HepG2 (cell line): Measurements from ENCODE around the gene DNAJB2. TPM values are rescaled to one million over a fixed set of nuclear protein-coding genes. Genes with fewer than 3 reads are reported as not detected.

Experiments
- HINFP ChIP-seq: sonication (generic); formaldehyde crosslinking; IDR thresholded peaks from 2 replicates; pipeline ENCODE4 v1.4.0; 2020; ENCODE audit warnings: low read depth, mild to moderate bottlenecking, missing genetic modification reagents
- MLX ChIP-seq: IDR thresholded peaks from 2 replicates; pipeline ENCODE4 v1.6.1; 2016
- NONO ChIP-seq, 2 experiments: fragments of 450-650 bp in 1 of 2; sonication (generic) in 1 of 2; formaldehyde crosslinking in 1 of 2; IDR thresholded peaks in 1 of 2; conservative IDR thresholded peaks in 1 of 2; 2 replicates each; pipeline versions ENCODE4 v1.6.1 to v1.8.0; 2017 to 2022; ENCODE audit warnings: mild to moderate bottlenecking in 1 of 2, missing genetic modification reagents in 1 of 2, moderate library complexity in 1 of 2
- PATZ1 ChIP-seq: sonication (generic); formaldehyde crosslinking; IDR thresholded peaks from 2 replicates; pipeline ENCODE4 v1.4.0; 2020; ENCODE audit warnings: missing genetic modification reagents
- SNRNP70 ChIP-seq: fragments of 200-400 bp; formaldehyde crosslinking; IDR thresholded peaks from 2 replicates; pipeline ENCODE4 v1.6.1; 2017; ENCODE audit warnings: mild to moderate bottlenecking, low read depth, low read length, moderate library complexity
- ZBTB1 ChIP-seq: sonication (generic); formaldehyde crosslinking; IDR thresholded peaks from 2 replicates; pipeline ENCODE4 v1.4.0; 2020; ENCODE audit warnings: missing genetic modification reagents, borderline replicate concordance
- ZBTB40 ChIP-seq, 2 experiments: fragments of 450-650 bp in 1 of 2; sonication (generic) in 1 of 2; formaldehyde crosslinking in 1 of 2; IDR thresholded peaks; 2 replicates each; pipeline versions ENCODE4 v1.6.1 to v1.8.0; 2016 to 2022; ENCODE audit warnings: antibody characterized with exemption in 1 of 2, mild to moderate bottlenecking in 1 of 2, missing genetic modification reagents in 1 of 2
- ZFY ChIP-seq: sonication (generic); formaldehyde crosslinking; IDR thresholded peaks from 2 replicates; pipeline ENCODE4 v1.4.0; 2020; ENCODE audit warnings: missing genetic modification reagents
- ZNF12 ChIP-seq: sonication (generic); formaldehyde crosslinking; IDR thresholded peaks from 2 replicates; pipeline ENCODE4 v1.5.0; 2020; ENCODE audit warnings: missing genetic modification reagents
- ZNF260 ChIP-seq: sonication (generic); formaldehyde crosslinking; IDR thresholded peaks from 2 replicates; pipeline ENCODE4 v1.4.0; 2020; ENCODE audit warnings: missing genetic modification reagents, low read depth, mild to moderate bottlenecking, borderline replicate concordance
- ZNF605 ChIP-seq: sonication (generic); formaldehyde crosslinking; IDR thresholded peaks from 2 replicates; pipeline ENCODE4 v1.8.0; 2022; ENCODE audit warnings: mild to moderate bottlenecking, missing genetic modification reagents
- ZNF703 ChIP-seq: sonication (generic); formaldehyde crosslinking; IDR thresholded peaks from 2 replicates; pipeline ENCODE4 v1.5.1; 2020; ENCODE audit warnings: missing genetic modification reagents, mild to moderate bottlenecking, moderate library complexity, borderline replicate concordance
- ZNF768 ChIP-seq: sonication (generic); formaldehyde crosslinking; IDR thresholded peaks from 2 replicates; pipeline ENCODE4 v1.4.0; 2020; ENCODE audit warnings: missing genetic modification reagents
- polyA plus RNA-seq, 8 experiments: library from polyadenylated mRNA; depleted of rRNA in 3 of 8; stranded (reverse) in 7 of 8; unstranded in 1 of 8; fragments of >200 nt; fragmentation: Illumina TruSeq in 4 of 8; extraction: Trizol in 4 of 8; gene quantifications; 2 replicates each; pipeline versions ENCODE4 v1.2.1 to v1.2.3, GENCODE V29; 2011 to 2016; ENCODE audit warnings: low read depth in 4 of 8, missing spikeins in 1 of 8, mixed read lengths in 1 of 8; ENCODE audit not compliant: insufficient read depth in 1 of 8
- total RNA-seq, 5 experiments: library from RNA; depleted of rRNA; stranded (reverse); fragments of >200 nt; fragmentation: Illumina TruSeq; extraction: Trizol; gene quantifications; 2 replicates each; pipeline ENCODE4 v1.2.3, GENCODE V29; 2016; ENCODE audit warnings: low read depth in 1 of 5

The DNAJB2 gene
- total and polyA plus RNA-seq, 2 of the 13 experiments (the other 11 are each of a cell fraction or from before 2014, with no cell fraction given), result 21.3 to 31.1 TPM

- TF ChIP-seq ZNF12 (no peak), ZBTB40 (IDR thresholded peaks at IDR 0.05) (no peak), ZBTB40 (CRISPR knock-in tag; IDR thresholded peaks at IDR 0.05) (no peak), ZNF260 (CRISPR knock-in tag) (no peak), NONO (IDR thresholded peaks at IDR 0.05) (no peak), NONO (CRISPR knock-in tag; conservative IDR thresholded peaks at IDR 0.05) (0 out of 2 replicates have a peak, but pooled peaks have one; percentile 21), HINFP (CRISPR knock-in tag) (peak; percentile 66), ZNF768 (CRISPR knock-in tag) (0 out of 2 replicates have a peak, but pooled peaks have one; percentile 44), ZBTB1 (CRISPR knock-in tag) (no peak), MLX (CRISPR knock-in tag) (0 out of 2 replicates have a peak, but pooled peaks have one; percentile 27), ZFY (CRISPR knock-in tag) (peak; percentile 13; the same call in 1 of the 2 replicates), SNRNP70 (no peak), ZNF605 (CRISPR knock-in tag) (0 out of 2 replicates have a peak, but pooled peaks have one; percentile 21), ZNF703 (CRISPR knock-in tag) (no peak), PATZ1 (CRISPR knock-in tag) (0 out of 2 replicates have a peak, but pooled peaks have one; percentile 17)
These were observed 1.2 kb upstream of the DNAJB2 start (continued) for GRCh38 chr2:219277703-219278654.
